ENCODE results near the gene RAB8B. TPM values are rescaled to one million over a fixed set of nuclear protein-coding genes. Genes with fewer than 3 reads are reported as not detected.

RAB8B gene
- total and polyA plus RNA-seq, 10 of the 15 experiments (the other 5 are each of a cell fraction or from before 2014, with no cell fraction given) = 17.8 to 104 (median 65.1) TPM

DNA sequence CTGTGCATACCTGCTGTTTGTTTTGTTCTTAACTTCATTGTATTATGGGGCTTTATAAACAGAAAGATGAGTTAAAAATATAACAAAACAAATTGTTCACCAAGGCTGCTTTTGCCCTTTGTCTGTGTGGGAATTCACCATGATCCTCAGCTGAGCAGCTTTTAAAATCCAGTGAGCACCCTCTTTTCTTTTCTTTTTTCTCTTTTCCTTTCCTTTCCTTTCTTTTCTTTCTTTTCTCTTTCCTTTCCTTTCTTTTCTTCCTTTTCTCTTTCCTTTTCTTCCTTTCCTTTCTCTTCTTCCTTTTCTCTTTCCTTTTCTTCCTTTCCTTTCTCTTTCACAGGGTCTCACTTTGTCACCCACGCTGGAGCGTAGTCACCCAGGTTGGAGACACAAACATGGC lies 38.3 kb downstream of the RAB8B start (continued):
- TF ChIP-seq, protein P1, sequence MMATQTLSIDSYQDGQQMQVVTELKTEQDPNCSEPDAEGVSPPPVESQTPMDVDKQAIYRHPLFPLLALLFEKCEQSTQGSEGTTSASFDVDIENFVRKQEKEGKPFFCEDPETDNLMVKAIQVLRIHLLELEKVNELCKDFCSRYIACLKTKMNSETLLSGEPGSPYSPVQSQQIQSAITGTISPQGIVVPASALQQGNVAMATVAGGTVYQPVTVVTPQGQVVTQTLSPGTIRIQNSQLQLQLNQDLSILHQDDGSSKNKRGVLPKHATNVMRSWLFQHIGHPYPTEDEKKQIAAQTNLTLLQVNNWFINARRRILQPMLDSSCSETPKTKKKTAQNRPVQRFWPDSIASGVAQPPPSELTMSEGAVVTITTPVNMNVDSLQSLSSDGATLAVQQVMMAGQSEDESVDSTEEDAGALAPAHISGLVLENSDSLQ (IDR thresholded peaks at IDR 0.05) = no peak
- TF ChIP-seq EGR1 (IDR thresholded peaks at IDR 0.05; ENCODE audit: borderline replicate concordance in 1 of 2, low read depth in 2 of 2, low read length in 2 of 2) (no peak), SMC3 (IDR thresholded peaks at IDR 0.05; ENCODE audit: borderline replicate concordance, low read length) (no peak), ZNF217 (IDR thresholded peaks at IDR 0.05) (no peak), TBL1XR1 (IDR thresholded peaks at IDR 0.05; ENCODE audit: low read depth, low read length) (no peak)
- TF ChIP-seq, protein P2, sequence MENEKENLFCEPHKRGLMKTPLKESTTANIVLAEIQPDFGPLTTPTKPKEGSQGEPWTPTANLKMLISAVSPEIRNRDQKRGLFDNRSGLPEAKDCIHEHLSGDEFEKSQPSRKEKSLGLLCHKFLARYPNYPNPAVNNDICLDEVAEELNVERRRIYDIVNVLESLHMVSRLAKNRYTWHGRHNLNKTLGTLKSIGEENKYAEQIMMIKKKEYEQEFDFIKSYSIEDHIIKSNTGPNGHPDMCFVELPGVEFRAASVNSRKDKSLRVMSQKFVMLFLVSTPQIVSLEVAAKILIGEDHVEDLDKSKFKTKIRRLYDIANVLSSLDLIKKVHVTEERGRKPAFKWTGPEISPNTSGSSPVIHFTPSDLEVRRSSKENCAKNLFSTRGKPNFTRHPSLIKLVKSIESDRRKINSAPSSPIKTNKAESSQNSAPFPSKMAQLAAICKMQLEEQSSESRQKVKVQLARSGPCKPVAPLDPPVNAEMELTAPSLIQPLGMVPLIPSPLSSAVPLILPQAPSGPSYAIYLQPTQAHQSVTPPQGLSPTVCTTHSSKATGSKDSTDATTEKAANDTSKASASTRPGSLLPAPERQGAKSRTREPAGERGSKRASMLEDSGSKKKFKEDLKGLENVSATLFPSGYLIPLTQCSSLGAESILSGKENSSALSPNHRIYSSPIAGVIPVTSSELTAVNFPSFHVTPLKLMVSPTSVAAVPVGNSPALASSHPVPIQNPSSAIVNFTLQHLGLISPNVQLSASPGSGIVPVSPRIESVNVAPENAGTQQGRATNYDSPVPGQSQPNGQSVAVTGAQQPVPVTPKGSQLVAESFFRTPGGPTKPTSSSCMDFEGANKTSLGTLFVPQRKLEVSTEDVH (IDR thresholded peaks at IDR 0.05; ENCODE audit: low read depth, partially characterized antibody) = no peak
- TF ChIP-seq, protein P3, sequence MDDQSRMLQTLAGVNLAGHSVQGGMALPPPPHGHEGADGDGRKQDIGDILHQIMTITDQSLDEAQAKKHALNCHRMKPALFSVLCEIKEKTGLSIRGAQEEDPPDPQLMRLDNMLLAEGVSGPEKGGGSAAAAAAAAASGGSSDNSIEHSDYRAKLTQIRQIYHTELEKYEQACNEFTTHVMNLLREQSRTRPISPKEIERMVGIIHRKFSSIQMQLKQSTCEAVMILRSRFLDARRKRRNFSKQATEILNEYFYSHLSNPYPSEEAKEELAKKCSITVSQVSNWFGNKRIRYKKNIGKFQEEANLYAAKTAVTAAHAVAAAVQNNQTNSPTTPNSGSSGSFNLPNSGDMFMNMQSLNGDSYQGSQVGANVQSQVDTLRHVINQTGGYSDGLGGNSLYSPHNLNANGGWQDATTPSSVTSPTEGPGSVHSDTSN (IDR thresholded peaks at IDR 0.05; ENCODE audit: insufficient replicate concordance, low read depth, low read length) = no peak
- TF ChIP-seq, protein P4, sequence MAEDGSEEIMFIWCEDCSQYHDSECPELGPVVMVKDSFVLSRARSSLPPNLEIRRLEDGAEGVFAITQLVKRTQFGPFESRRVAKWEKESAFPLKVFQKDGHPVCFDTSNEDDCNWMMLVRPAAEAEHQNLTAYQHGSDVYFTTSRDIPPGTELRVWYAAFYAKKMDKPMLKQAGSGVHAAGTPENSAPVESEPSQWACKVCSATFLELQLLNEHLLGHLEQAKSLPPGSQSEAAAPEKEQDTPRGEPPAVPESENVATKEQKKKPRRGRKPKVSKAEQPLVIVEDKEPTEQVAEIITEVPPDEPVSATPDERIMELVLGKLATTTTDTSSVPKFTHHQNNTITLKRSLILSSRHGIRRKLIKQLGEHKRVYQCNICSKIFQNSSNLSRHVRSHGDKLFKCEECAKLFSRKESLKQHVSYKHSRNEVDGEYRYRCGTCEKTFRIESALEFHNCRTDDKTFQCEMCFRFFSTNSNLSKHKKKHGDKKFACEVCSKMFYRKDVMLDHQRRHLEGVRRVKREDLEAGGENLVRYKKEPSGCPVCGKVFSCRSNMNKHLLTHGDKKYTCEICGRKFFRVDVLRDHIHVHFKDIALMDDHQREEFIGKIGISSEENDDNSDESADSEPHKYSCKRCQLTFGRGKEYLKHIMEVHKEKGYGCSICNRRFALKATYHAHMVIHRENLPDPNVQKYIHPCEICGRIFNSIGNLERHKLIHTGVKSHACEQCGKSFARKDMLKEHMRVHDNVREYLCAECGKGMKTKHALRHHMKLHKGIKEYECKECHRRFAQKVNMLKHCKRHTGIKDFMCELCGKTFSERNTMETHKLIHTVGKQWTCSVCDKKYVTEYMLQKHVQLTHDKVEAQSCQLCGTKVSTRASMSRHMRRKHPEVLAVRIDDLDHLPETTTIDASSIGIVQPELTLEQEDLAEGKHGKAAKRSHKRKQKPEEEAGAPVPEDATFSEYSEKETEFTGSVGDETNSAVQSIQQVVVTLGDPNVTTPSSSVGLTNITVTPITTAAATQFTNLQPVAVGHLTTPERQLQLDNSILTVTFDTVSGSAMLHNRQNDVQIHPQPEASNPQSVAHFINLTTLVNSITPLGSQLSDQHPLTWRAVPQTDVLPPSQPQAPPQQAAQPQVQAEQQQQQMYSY (CRISPR knock-in tag; IDR thresholded peaks at IDR 0.05) = no peak

All from GM12878 (cell line).